WERI-Rb-1 (cell line): ENCODE measurements around the gene LCP1.
"Not testable (repeated sequence)": the region's sequence is repeated elsewhere in the genome, so short reads cannot be mapped to it uniquely, and the experiment has no call there.

ENCODE experiments used
- DNase-seq: peaks from one replicate; pipeline ENCODE4 v3.0.0-alpha.2; 2020
- H3K27ac ChIP-seq: fragments of 250-450 bp; sonication (Bioruptor Pico); 2 replicates; pipeline ENCODE4 v1.5.1; 2020; ENCODE audit warnings: mild to moderate bottlenecking, moderate library complexity
- H3K27me3 ChIP-seq: fragments of 250-450 bp; sonication (Bioruptor Pico); 2 replicates; pipeline ENCODE4 v1.5.1; 2021; ENCODE audit warnings: mild to moderate bottlenecking, low read depth, moderate library complexity; ENCODE audit not compliant: insufficient read depth, severe bottlenecking
- H3K36me3 ChIP-seq: fragments of 250-450 bp; sonication (Bioruptor Pico); 2 replicates; pipeline ENCODE4 v1.5.1; 2020; ENCODE audit warnings: mild to moderate bottlenecking, moderate library complexity
- H3K4me3 ChIP-seq: 2 replicates; pipeline ENCODE4 v1.5.1; 2011; ENCODE audit warnings: low read depth, mild to moderate bottlenecking, control low read depth, low read length
- H3K9me3 ChIP-seq: fragments of 250-450 bp; sonication (Bioruptor Pico); 2 replicates; pipeline ENCODE4 v1.5.1; 2021; ENCODE audit warnings: mild to moderate bottlenecking, moderate library complexity; ENCODE audit not compliant: severe bottlenecking
- TF ChIP-seq, protein P1 (sequence below): IDR thresholded peaks from 2 replicates; pipeline ENCODE4 v1.5.1; 2011; ENCODE audit warnings: low read depth, mild to moderate bottlenecking, control low read depth, inconsistent platforms, low read length

Gene LCP1

DNA sequence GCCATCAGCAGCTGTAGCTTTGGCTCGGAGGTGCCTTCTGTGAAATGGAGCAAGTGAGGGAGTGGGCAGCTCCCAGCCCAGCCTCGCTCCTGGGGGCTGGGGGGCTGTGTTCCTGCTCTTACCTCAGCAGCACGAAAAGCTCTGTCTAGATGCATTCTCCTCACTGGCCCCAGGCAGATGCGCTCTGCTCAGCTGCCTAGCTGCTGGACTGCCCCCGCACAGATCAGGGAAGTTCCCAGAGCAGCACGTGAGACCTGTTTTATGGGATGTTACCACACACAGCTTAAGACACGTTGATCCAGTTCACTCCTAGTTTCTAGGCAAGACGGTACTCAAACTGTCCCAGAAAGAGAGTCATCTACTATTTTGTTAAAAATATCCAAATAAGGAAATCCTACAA lies 13.6 kb downstream of the LCP1 start:
- Histone ChIP-seq H3K36me3 (no peaks in the 10 kb centered on the region), H3K9me3 (no peaks in the 10 kb centered on the region), H3K27ac (no peak overlapping the region), H3K27me3 (no peaks in the 10 kb centered on the region), H3K4me3 (no peak overlapping the region)
- no peak for DNase-seq
- TF ChIP-seq, protein P1, sequence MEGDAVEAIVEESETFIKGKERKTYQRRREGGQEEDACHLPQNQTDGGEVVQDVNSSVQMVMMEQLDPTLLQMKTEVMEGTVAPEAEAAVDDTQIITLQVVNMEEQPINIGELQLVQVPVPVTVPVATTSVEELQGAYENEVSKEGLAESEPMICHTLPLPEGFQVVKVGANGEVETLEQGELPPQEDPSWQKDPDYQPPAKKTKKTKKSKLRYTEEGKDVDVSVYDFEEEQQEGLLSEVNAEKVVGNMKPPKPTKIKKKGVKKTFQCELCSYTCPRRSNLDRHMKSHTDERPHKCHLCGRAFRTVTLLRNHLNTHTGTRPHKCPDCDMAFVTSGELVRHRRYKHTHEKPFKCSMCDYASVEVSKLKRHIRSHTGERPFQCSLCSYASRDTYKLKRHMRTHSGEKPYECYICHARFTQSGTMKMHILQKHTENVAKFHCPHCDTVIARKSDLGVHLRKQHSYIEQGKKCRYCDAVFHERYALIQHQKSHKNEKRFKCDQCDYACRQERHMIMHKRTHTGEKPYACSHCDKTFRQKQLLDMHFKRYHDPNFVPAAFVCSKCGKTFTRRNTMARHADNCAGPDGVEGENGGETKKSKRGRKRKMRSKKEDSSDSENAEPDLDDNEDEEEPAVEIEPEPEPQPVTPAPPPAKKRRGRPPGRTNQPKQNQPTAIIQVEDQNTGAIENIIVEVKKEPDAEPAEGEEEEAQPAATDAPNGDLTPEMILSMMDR, result no peak

DNA sequence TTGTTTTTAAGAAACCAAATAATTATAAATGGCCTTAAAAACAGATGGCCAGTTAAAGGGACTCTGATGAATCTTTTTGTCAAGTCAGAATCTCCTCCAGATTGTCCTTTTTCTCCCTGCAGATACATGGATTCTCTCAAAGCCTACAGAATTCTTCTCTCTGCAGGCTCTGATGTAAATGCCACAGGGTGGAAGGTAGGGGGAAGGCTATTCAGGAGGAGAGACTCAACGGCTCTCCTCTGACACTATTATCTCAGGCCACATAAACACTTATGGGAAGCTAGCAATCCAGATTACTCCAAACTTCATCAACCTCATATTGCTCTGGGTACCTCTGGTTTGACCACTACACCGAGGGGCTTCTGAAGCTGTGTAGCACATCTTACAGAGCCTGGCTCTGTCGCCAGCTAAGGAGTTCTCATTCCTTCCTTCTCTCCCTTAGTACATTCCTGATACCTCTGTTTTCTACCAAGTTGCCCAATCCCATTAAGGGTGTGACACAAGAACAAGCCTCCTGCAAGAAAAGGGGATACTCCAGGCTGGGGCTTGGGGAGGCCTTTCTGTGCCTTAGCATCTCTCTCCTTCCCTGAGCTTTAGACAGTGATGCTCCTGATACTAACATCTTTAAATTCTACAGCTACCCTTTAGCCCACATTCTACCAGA lies 14.9 kb downstream of the LCP1 start:
- Histone ChIP-seq H3K27me3 (no peaks in the 10 kb centered on the region), H3K9me3 (no peaks in the 10 kb centered on the region), H3K27ac (no peak overlapping the region), H3K36me3 (no peaks in the 10 kb centered on the region), H3K4me3 (no peak overlapping the region)
- TF ChIP-seq, protein P1, result no peak
- no peak for DNase-seq

DNA sequence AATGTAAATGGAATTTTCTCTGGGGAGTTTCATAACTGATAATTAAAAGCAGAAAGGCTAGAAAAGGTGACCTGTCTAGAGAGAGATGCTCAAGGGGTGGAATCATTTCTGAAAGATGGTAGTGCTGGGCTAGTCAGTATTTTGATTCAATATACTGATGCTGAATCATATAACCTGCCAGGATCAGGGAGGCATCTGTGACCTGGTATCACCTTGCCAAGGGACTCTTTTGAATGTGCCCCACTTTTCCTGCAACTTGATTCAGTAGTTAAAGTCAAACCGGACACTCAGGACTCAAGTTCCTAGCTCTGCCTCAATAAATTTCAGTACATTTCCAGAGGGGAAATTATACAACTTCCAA lies 15.8 kb downstream of the LCP1 start:
- H3K27me3 ChIP-seq, result no peaks in the 10 kb centered on the region
- TF ChIP-seq, protein P1, result no peak
- no peaks in the 10 kb centered on the region for H3K36me3 ChIP-seq
- H3K4me3 ChIP-seq, result no peak overlapping the region
- DNase-seq, result no peak
- H3K27ac ChIP-seq, result no peak overlapping the region
- no peaks in the 10 kb centered on the region for H3K9me3 ChIP-seq

DNA sequence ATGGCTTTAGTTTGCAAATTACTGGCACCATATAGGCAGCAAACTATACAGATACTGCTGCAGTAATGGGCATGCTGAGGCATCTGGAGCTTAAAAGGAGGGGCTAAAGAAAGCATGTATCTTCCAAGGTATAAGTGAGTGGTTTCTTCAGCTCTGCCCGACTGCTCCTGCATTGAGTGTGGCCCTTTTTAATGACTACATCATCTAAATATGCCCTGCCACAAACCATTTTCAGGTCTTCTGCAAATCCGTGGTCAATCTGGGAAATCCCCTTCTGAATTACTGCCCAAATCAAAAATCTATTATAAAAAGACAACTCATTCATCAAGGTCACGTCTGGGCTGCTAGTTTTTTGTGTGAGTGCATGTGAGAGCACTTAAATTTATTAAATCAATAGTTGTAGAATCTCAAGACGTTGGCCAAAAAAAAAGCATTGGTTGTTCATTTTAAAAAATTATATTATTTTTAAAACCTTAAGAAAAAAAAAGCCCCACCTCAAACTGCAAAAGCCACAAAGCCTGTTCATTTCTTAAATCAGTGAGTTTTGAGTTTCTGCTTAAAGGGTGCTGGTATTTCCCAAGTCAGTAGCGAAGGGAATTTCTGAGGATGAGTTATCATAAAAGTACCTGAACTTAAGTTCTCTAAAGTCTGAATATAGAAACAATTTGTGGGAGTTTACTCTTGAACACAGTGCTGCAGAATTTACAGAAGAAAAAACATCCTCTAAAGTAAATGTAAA lies 16.3 kb downstream of the LCP1 start:
- Histone ChIP-seq H3K9me3 (no peaks in the 10 kb centered on the region), H3K27me3 (no peaks in the 10 kb centered on the region), H3K4me3 (no peak overlapping the region), H3K27ac (no peak overlapping the region), H3K36me3 (no peaks in the 10 kb centered on the region)
- no peak for DNase-seq
- TF ChIP-seq, protein P1, result no peak

DNA sequence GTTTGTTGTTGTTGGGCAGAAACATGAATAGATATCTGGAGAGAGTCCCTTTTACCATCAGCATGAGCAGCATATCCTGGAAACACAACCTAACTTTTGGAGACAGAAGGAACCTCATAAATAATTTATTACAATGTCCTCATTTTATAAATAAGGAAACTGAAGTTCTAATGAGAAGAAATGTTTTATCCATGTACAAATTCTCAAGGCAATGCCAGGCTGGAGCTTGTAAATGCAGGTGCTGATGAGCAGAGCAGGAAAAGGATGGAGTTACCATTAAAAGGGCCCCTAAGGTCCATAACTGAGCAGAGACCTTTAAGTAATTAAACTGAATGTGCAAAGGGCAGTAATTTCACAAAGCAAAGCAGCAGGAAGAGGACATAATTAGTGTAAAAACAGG lies 17.3 kb downstream of the LCP1 start:
- no peaks in the 10 kb centered on the region for H3K9me3 ChIP-seq
- TF ChIP-seq, protein P1, result no peak
- no peak overlapping the region for H3K4me3 ChIP-seq
- DNase-seq, result no peak
- no peaks in the 10 kb centered on the region for H3K27me3 ChIP-seq
- no peaks in the 10 kb centered on the region for H3K36me3 ChIP-seq
- H3K27ac ChIP-seq, result no peak overlapping the region

DNA sequence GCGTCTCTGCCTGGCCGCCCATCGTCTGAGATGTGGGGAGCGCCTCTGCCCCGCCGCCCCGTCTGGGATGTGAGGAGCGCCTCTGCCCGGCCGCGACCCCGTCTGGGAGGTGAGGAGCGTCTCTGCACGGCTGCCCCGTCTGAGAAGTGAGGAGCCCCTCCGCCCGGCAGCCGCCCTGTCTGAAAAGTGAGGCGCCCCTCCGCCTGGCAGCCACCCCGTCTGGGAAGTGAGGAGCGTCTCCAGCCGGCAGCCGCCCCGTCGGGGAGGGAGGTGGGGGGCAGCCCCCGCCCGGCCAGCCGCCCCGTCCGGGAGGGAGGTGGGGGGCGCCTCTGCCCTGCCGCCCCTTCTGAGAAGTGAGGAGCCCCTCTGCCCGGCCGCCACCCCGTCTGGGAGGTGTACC lies 19.2 kb downstream of the LCP1 start:
- DNase-seq, H3K4me3 ChIP-seq, H3K9me3 ChIP-seq, H3K27me3 ChIP-seq, H3K27ac ChIP-seq, H3K36me3 ChIP-seq: not testable (repeated sequence)
